Measurements from ENCODE around the gene ASTN2.
"Not testable (repeated sequence)": the region's sequence is repeated elsewhere in the genome, so short reads cannot be mapped to it uniquely, and the experiment has no call there.

Gene ASTN2

DNA sequence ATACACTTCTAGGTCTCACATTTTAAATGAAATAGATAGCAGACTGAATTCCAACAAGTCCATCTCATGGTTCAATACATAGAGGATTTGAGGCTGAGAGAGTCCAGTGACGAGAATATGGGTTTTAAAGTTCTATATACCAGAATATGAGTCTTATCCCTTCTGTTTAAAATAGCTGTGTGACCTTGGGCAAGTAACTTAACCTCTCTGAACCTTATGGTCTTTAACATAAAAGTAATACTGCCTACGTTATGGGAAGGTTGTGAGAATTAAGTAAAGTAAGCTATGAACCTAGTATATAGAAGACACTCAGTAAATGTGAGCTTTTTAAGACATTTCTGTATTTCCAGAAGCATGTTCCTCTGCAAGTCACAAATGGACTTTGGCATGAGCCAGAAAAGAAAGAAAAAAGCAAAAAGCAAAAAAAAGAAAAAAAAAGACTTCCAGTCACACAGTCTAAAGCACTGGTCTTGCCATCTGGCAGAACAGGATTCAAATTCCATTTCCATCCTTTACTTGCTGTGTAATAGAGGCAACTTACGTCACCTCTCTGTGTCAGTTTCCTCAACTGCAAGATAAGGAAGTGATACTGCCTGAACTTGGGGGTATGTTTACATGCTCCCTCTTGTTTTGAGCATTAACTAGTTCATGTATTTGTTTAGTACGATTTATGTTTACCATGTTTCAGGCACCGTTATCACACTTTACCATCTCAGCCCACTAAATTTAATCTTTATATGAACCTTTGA lies 479.5 kb downstream of the ASTN2 start:
- in situ Hi-C loops (cut with HindIII; ENCODE audit: low sequenced_read_pairs) = no loop called here

DNA sequence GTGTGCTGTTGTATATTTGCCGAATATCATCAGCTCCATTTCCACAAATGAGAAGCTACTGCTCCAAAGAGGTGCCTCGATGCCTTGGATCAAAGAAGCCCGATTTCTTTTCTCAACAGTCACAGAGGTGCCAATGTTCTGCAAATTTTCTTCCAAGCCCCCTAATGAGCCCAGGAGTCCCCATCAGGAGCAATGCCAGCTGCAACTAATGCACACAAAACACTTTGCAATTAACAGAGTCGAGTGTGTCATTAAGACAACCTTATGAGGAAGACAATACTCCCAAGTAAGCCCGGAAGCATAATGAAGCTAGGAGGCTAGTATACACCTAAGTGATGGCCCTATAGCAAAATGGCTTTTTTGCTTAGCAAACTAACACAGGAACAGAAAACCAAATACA lies 480.7 kb downstream of the ASTN2 start:
- in situ Hi-C loops (cut with HindIII; ENCODE audit: low sequenced_read_pairs) = no loop called here

GRCh38 chr9:116933251-116933650 lies 481.6 kb downstream of the ASTN2 start:
- in situ Hi-C loops (cut with HindIII; ENCODE audit: low sequenced_read_pairs) = no loop called here

GRCh38 chr9:116929621-116930020 lies 485.2 kb downstream of the ASTN2 start:
- in situ Hi-C loops (cut with HindIII; ENCODE audit: low sequenced_read_pairs) = no loop called here

GRCh38 chr9:116928884-116929283 lies 486.0 kb downstream of the ASTN2 start:
- in situ Hi-C loops (cut with HindIII; ENCODE audit: low sequenced_read_pairs) = no loop called here

- in situ Hi-C loops (cut with HindIII; ENCODE audit: low sequenced_read_pairs) = no loop called here
These were observed 486.6 kb downstream of the ASTN2 start for GRCh38 chr9:116928289-116928688.

GRCh38 chr9:116927726-116928125 lies 487.1 kb downstream of the ASTN2 start:
- in situ Hi-C loops (cut with HindIII; ENCODE audit: low sequenced_read_pairs) = no loop called here

- in situ Hi-C loops (cut with HindIII; ENCODE audit: low sequenced_read_pairs) = no loop called here
These were observed 489.7 kb downstream of the ASTN2 start for GRCh38 chr9:116925121-116925520.

DNA sequence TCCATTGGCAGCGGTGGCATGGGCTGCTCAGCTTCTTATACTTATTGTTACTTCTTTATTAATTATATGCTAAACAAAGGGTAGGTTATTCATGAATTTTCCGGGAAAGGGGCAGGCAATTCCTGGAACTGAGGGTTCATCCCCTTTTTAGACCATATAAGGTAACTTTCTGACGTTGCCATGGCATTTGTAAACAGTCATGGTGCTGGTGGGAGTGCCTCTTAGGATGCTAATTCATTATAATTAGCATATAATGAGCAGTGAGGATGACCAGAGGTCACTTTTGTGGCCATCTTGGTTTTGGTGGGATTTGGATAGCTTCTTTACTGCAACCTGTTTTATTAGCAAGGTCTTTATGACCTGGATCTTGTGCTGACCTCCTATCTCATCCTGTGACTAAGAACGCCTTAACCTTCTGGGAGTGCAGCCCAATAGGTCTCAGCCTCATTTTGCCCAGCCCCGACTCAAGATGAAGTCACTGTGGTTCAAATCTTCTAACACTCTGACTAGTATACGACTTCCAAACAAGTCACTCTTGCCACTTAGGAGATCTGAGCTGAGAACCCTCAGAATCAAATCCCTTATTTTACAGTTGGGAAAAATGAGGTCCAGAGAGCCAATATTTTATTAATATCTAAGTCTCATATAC lies 490.3 kb downstream of the ASTN2 start:
- in situ Hi-C loops (cut with HindIII; ENCODE audit: low sequenced_read_pairs) = no loop called here

- in situ Hi-C loops (cut with HindIII; ENCODE audit: low sequenced_read_pairs) = not testable (repeated sequence)
These were observed 496.9 kb downstream of the ASTN2 start for GRCh38 chr9:116917895-116918508.

DNA sequence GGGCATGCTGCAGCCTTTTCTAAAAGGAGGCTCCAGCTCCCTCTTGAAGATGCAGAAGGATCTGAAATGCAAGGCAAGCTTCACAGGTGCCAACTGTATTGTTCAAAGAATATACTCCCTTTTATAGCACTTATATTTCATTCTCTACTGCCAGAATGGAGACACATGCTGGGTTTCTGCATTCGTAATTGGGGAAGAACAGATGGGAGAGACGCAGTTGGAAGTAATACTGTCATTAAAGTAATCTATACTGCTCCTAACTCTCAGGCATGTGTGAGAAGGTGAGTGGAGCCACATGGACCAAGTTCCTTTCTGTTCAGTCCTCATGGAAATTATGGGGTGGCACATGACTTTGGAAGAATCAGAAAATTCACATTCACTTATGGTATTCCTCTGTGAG lies 501.3 kb downstream of the ASTN2 start:
- in situ Hi-C loops (cut with HindIII; ENCODE audit: low sequenced_read_pairs) = no loop called here

DNA sequence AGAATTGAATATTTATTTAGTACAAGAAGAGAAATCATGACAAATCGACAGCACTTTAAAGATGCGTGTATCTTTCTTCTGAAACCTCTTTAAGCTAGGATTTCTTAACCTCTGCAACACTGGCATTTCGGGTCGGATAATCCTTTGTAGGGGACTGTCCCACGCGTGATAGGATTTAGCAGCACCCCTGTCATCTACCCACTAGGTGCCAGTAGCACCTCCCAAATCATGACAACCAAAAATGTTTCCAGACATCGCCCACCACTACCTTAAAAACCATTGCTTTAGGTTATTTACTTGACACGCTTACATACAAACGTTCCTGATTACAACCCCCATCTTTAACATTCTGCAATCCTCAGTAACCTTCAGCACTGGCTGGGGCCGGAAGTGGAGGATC lies 504.7 kb downstream of the ASTN2 start:
- in situ Hi-C loops (cut with HindIII; ENCODE audit: low sequenced_read_pairs) = no loop called here

GRCh38 chr9:116907989-116908388 lies 506.9 kb downstream of the ASTN2 start:
- in situ Hi-C loops (cut with HindIII; ENCODE audit: low sequenced_read_pairs) = no loop called here

DNA sequence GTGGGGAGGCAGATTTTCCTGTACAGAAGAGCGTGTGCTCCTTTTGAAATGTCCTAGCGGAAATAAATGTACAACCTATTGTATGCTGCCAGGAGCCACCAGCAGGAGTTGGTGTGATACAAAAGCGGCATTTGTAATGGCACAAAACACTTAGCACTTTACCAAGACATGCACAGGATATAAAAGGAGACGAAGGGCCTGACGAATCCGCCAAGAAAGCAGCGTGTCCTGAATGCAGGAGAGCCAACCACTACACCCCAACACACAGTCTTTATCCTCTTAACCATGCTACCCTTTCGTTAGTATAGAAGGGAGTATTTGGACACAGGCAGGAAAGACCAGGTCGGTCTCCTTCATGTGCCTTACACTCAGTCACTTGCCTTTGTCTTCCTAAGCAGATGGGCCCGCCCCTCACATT lies 509.7 kb downstream of the ASTN2 start:
- in situ Hi-C loops (cut with HindIII; ENCODE audit: low sequenced_read_pairs) = no loop called here

DNA sequence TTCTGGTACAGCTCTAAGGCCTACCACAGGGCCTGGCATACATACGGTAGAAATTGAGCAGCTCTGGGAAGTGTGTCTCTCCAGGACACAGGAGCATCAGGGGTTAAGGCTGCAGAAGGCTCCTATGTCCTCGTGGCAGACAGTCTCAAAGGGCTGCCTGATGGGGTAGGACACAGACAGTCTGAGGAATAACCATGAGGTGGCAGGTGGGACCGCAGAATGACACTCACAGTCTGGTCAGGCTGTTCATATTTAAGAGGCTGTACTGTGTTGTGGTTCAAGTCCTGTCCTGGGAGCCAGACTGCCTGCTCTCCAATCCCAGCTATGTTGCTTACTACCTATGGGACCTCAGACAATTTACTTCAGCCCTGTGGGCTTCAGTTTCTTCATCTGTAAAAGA lies 510.7 kb downstream of the ASTN2 start:
- in situ Hi-C loops (cut with HindIII; ENCODE audit: low sequenced_read_pairs) = no loop called here

GRCh38 chr9:116901260-116901659 lies 513.6 kb downstream of the ASTN2 start:
- in situ Hi-C loops (cut with HindIII; ENCODE audit: low sequenced_read_pairs) = no loop called here

DNA sequence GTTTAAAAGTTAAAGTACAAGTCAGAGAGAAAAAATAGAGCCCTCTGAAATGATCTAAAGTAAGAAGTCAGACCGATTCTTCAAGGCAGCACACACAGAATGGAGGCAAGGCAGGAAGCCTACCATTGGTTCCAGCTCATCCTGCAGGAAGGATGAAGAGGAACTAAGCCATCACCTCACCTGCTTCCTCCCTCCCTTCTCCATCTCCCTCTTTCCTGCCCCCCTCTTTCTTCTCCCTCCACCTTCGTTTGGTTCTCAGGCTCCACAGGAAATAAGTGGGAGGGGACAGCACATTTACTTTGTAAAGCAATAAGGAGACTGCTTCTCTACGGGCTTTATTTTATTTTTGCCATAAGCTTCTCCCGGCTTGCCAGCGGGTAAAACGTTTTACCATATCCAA lies 514.3 kb downstream of the ASTN2 start:
- in situ Hi-C loops (cut with HindIII; ENCODE audit: low sequenced_read_pairs) = no loop called here

DNA sequence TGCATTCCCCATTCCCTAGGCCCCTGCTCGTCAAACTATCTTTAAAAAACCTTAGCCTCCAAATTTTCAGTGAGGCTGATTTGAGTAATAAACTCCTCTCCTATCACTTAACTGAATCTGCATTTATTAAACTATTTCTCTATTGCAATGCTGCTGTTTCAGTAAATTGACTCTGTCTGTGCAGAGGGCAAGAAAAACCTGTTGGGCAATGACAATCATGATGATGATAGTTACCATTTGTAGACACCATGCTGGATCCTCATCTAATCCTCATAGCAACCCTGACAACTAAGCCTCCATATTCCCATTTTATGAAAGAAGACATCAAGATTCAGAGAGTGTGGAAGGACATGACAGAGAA lies 514.9 kb downstream of the ASTN2 start:
- in situ Hi-C loops (cut with HindIII; ENCODE audit: low sequenced_read_pairs) = no loop called here

DNA sequence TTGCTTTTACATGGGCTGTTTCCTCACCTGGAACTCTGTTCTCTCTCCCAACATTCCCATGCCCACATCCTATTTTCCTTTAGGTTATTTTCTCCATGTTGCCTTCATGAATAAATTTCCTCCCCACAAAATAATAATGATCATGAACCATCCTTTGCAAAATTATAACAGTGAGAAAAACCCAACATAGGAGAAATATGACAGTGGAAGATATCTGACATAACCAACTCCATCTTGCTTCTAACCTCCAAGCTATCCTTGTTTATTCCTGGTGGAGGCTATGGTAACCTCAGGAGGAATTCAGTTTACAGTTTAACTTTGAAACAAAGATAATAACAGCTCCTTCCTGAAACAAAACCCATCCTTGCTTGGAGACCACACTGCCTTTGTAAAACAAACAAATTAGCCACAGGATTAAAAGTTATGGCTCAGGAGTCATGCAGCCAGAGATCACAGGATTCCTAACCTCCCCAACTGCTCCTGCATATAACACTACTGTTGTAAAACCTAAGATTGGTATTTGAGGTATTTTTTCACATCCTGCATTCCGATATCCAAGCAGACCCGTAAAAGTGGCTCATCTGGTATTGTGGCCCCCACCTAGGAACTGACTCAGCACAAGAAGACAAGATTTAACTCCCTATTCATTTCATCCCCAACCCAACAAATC lies 515.4 kb downstream of the ASTN2 start:
- in situ Hi-C loops (cut with HindIII; ENCODE audit: low sequenced_read_pairs) = no loop called here

DNA sequence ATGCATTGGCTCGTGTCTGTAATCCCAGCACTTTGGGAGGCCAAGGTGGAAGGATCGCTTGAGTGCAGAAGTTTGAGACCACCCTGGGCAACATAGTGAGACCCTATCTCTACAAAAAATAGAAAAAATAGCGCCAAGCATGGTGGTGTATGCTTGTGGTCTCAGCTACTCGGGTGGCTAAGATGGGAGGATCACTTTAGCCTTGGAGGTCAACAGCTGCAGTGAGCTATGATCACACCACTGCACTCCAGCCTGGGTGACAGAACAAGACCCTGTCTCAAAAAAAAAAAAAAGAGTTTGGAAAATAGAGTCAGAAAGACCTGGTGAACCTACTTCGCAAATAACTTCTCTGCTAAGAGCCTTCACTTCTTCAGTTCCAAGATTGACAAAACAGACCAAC lies 516.7 kb downstream of the ASTN2 start:
- in situ Hi-C loops (cut with HindIII; ENCODE audit: low sequenced_read_pairs) = not testable (repeated sequence)

- in situ Hi-C loops (cut with HindIII; ENCODE audit: low sequenced_read_pairs) = no loop called here
These were observed 517.7 kb downstream of the ASTN2 start for GRCh38 chr9:116897201-116897600.

GRCh38 chr9:116895961-116896360 lies 518.9 kb downstream of the ASTN2 start:
- in situ Hi-C loops (cut with HindIII; ENCODE audit: low sequenced_read_pairs) = no loop called here

Measured in endothelial cell of hepatic sinusoid (primary cell).